ENCODE measurements around the gene ABCD1. TPM values are rescaled to one million over a fixed set of nuclear protein-coding genes. Genes with fewer than 3 reads are reported as not detected.

The ABCD1 gene
- total RNA-seq, 1 donor from 2014 or later, result 19.5 TPM

- peaks cover 2% of the 10 kb centered on the region for H3K4me1 Mint-ChIP-seq (ENCODE audit: unreplicated experiment)
- no peaks in the 10 kb centered on the region for H3K9me3 Mint-ChIP-seq (ENCODE audit: unreplicated experiment)
- DNase-seq (ENCODE audit: low spot score), result no peak
- no peak overlapping the region for H3K4me3 Mint-ChIP-seq (ENCODE audit: unreplicated experiment)
- peaks cover 5% of the 10 kb centered on the region for H3K27me3 Mint-ChIP-seq (ENCODE audit: unreplicated experiment)
- no peak overlapping the region for H3K27ac Mint-ChIP-seq (ENCODE audit: unreplicated experiment)
- no peak for TF ChIP-seq CTCF (IDR thresholded peaks at IDR 0.05; ENCODE audit: unreplicated experiment)
- no peaks in the 10 kb centered on the region for H3K36me3 Mint-ChIP-seq (ENCODE audit: low read depth, unreplicated experiment)
Measured at GRCh38 chrX:153770601-153771414, 46.2 kb downstream of the ABCD1 start.

DNA sequence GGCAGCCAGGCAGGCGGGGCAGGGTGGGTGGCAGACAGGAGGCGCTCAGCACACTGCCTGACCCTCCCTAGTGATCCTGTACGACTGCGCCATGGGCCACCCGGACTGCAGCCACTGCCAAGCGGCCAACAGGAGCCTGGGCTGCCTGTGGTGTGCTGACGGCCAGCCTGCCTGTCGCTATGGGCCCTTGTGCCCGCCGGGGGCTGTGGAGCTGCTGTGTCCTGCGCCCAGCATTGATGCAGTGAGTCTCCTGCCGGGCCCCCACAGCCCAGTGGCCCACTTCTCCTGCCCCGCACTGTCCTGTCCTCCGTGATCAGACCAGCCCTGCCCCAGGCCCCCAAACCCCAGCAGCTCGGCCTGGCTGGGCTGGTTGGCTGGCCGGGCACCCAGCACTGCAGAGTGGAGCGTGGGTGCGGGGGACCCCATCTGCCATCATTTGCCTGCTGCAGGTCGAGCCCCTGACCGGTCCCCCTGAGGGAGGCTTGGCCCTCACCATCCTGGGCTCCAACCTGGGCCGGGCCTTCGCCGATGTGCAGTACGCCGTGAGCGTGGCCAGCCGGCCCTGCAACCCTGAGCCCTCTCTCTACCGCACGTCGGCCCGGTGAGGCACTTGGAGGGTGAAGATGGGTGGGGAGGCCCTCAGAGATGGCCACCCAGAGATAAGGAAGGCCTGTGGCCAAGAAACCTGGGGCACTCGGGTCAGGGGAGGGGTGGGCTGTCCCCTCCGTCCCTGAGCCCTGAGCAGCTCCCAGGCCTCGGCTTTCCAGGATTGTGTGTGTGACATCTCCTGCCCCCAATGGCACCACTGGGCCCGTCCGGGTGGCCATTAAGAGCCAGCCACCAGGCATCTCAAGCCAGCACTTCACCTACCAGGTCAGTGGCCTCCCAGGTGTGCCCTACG is 47.0 kb downstream of the ABCD1 start:
- Mint-ChIP-seq H3K27ac (ENCODE audit: unreplicated experiment) (no peak overlapping the region), H3K4me1 (ENCODE audit: unreplicated experiment) (no peaks in the 10 kb centered on the region), H3K36me3 (ENCODE audit: low read depth, unreplicated experiment) (no peaks in the 10 kb centered on the region), H3K4me3 (ENCODE audit: unreplicated experiment) (no peak overlapping the region), H3K9me3 (ENCODE audit: unreplicated experiment) (no peaks in the 10 kb centered on the region), H3K27me3 (ENCODE audit: unreplicated experiment) (peaks cover 5% of the 10 kb centered on the region)
- TF ChIP-seq CTCF (IDR thresholded peaks at IDR 0.05; ENCODE audit: unreplicated experiment), result no peak
- DNase-seq (ENCODE audit: low spot score), result no peak

DNA sequence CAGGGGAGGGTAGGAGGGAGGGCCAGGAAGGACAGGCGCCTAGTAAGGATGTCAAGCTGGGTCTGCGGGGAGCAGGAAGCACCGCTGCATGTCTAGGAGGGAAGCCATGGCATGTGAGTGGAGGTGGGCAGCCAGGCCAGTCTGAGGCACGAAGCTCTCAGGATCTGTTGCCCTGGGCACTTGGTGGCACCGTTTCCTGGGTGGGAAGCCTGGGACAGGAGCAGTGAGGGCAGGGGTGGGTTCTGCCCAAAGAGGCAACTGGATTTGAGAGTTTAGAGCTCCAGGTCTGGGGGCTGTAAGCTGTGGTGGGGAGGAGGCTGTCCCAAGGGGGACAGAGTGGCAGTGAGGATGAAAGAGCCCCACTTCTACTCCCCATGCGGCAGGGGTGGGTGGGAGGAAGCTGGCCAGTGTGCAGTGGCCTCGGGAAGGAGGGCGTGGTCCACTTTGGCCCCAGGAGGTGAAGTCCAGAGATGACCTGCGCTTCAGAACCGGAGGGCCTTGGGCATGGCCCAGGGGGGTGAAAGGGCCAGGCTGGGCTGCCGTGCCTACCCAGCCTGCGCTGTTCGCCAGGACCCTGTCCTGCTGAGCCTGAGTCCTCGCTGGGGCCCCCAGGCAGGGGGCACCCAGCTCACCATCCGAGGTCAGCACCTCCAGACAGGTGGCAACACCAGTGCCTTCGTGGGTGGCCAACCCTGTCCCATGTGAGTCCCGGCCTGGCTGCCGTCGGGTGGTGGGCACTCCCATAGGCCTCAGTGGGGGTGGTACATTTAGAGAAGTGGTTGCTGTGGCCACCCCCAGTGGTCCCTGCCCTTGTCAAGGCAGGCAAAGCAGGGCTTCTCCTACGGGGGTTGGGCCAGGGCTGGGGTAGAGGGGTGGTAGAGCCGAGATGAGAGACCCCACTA is 47.9 kb downstream of the ABCD1 start:
- Mint-ChIP-seq H3K9me3 (ENCODE audit: unreplicated experiment) (no peaks in the 10 kb centered on the region), H3K4me3 (ENCODE audit: unreplicated experiment) (no peak overlapping the region)

DNA sequence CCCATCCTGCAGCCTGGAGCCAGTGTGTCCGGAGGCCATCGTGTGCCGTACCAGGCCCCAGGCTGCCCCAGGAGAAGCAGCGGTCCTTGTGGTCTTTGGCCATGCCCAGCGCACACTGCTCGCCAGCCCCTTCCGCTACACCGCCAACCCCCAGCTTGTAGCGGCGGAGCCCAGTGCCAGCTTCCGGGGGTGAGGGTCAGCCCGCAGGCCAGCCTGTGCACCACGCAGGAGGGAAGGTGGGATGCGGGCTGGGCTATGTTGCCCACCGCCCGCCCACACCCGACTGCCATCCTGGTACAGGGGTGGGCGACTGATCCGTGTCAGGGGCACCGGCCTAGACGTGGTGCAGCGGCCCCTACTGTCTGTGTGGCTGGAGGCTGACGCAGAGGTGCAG is 48.6 kb downstream of the ABCD1 start:
- Mint-ChIP-seq H3K27me3 (ENCODE audit: unreplicated experiment) (peaks cover 5% of the 10 kb centered on the region), H3K27ac (ENCODE audit: unreplicated experiment) (no peak overlapping the region), H3K4me3 (ENCODE audit: unreplicated experiment) (no peak overlapping the region), H3K36me3 (ENCODE audit: low read depth, unreplicated experiment) (no peaks in the 10 kb centered on the region), H3K4me1 (ENCODE audit: unreplicated experiment) (no peaks in the 10 kb centered on the region), H3K9me3 (ENCODE audit: unreplicated experiment) (no peaks in the 10 kb centered on the region)
- no peak for TF ChIP-seq CTCF (IDR thresholded peaks at IDR 0.05; ENCODE audit: unreplicated experiment)
- no peak for DNase-seq (ENCODE audit: low spot score)

More for the DNA sequence above, 47.9 kb downstream of the ABCD1 start:
- no peak overlapping the region for H3K27ac Mint-ChIP-seq (ENCODE audit: unreplicated experiment)
- peaks cover 5% of the 10 kb centered on the region for H3K27me3 Mint-ChIP-seq (ENCODE audit: unreplicated experiment)
- no peak for TF ChIP-seq CTCF (IDR thresholded peaks at IDR 0.05; ENCODE audit: unreplicated experiment)
- H3K4me1 Mint-ChIP-seq (ENCODE audit: unreplicated experiment), result no peaks in the 10 kb centered on the region
- no peaks in the 10 kb centered on the region for H3K36me3 Mint-ChIP-seq (ENCODE audit: low read depth, unreplicated experiment)
- DNase-seq (ENCODE audit: low spot score), result no peak
